GM23248 (cell line): ENCODE measurements around the gene TMCC1.

Source experiments
- EZH2 ChIP-seq: fragments of 200-600 bp; sonication (generic); IDR thresholded peaks from 2 replicates; pipeline ENCODE4 v1.6.1; 2018; ENCODE audit warnings: antibody characterized with exemption, mild to moderate bottlenecking; ENCODE audit not compliant: insufficient read depth, poor library complexity, severe bottlenecking
- EZH2phosphoT487 ChIP-seq: fragments of 200-600 bp; sonication (generic); IDR thresholded peaks from 2 replicates; pipeline ENCODE4 v1.6.1; 2018; ENCODE audit warnings: antibody characterized with exemption, moderate library complexity, mild to moderate bottlenecking, low read depth; ENCODE audit not compliant: insufficient read depth

DNA sequence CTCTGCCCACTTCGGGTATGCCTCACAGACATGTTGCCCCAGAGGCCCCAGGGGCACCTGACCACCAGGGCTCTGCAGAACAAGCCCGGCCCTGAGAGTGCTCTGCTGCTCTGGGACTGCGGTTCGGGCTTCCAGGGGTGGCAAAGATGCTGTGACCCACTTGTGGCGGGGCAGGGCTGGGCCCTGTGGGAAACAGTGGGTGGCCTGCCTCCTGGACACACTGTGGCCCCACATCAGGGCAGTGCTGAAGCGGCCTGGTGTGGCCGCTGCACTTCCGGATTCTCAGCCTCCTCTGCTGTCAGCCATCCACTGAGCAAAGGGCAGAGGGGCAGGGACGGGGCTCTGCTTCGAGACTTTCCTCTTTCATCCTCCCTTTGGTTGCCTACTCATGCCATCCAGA, 260.5 kb downstream of the TMCC1 start:
- TF ChIP-seq EZH2phosphoT487 (no peak), EZH2 (no peak)
